ENCODE results near the gene PPBP.

GRCh38 chr4:74032064-74032463 lies 44.1 kb upstream of the PPBP start:
- TF ChIP-seq, protein P1, sequence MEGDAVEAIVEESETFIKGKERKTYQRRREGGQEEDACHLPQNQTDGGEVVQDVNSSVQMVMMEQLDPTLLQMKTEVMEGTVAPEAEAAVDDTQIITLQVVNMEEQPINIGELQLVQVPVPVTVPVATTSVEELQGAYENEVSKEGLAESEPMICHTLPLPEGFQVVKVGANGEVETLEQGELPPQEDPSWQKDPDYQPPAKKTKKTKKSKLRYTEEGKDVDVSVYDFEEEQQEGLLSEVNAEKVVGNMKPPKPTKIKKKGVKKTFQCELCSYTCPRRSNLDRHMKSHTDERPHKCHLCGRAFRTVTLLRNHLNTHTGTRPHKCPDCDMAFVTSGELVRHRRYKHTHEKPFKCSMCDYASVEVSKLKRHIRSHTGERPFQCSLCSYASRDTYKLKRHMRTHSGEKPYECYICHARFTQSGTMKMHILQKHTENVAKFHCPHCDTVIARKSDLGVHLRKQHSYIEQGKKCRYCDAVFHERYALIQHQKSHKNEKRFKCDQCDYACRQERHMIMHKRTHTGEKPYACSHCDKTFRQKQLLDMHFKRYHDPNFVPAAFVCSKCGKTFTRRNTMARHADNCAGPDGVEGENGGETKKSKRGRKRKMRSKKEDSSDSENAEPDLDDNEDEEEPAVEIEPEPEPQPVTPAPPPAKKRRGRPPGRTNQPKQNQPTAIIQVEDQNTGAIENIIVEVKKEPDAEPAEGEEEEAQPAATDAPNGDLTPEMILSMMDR (IDR thresholded peaks at IDR 0.05), result no peak
- TF ChIP-seq POLR2A (IDR thresholded peaks at IDR 0.05), result no peak
